ENCODE data around the gene MCC. TPM values are rescaled to one million over a fixed set of nuclear protein-coding genes. Genes with fewer than 3 reads are reported as not detected.

MCC gene
- total RNA-seq, 3 donors from 2014 or later: 1.2 to 2.9 (median 2.5) TPM

- Mint-ChIP-seq H3K4me3 (no peak overlapping the region), H3K9me3 (no peaks in the 10 kb centered on the region), H3K36me3 (ENCODE audit: insufficient read depth) (no peaks in the 10 kb centered on the region), H3K27me3 (ENCODE audit: low read depth) (peaks cover 4% of the 10 kb centered on the region), H3K4me1 (ENCODE audit: low read depth) (peaks cover 4% of the 10 kb centered on the region)
- ATAC-seq (no peak), DNase-seq (no peak)
These were observed 322.0 kb downstream of the MCC start for GRCh38 chr5:113166261-113166660.

GRCh38 chr5:113164021-113164420, 324.2 kb downstream of the MCC start:
- H3K27me3 Mint-ChIP-seq (ENCODE audit: low read depth): peaks cover 3% of the 10 kb centered on the region
- no peaks in the 10 kb centered on the region for H3K9me3 Mint-ChIP-seq
- ATAC-seq: no peak
- no peak for DNase-seq
- H3K4me3 Mint-ChIP-seq: no peak overlapping the region
- peaks cover 4% of the 10 kb centered on the region for H3K4me1 Mint-ChIP-seq (ENCODE audit: low read depth)
- no peaks in the 10 kb centered on the region for H3K36me3 Mint-ChIP-seq (ENCODE audit: insufficient read depth)

- Mint-ChIP-seq H3K36me3 (ENCODE audit: insufficient read depth) (no peaks in the 10 kb centered on the region), H3K4me1 (ENCODE audit: low read depth) (peaks cover 4% of the 10 kb centered on the region), H3K9me3 (no peaks in the 10 kb centered on the region), H3K27me3 (ENCODE audit: low read depth) (peaks cover 2% of the 10 kb centered on the region), H3K4me3 (no peak overlapping the region)
- ATAC-seq (no peak), DNase-seq (no peak)
These were observed 324.9 kb downstream of the MCC start for GRCh38 chr5:113163328-113163727.

DNA sequence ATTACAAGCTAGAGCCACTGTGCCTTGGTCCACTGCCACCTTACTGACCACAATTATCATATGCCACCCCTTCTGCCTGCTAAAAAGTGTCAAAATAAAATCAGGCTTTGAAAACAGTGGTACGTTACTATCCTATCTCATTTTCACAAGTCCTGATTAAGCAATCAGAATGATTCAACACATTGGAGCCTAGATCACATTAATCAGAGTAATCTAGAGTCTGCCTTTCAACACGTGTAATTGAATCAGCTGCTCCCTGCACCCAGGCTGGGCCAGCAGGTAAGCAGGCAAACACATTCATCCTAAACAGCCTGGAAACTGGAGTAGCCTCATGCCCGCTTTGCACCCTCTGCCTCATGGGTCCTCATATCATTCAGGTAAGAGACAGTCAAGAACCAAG, 325.5 kb downstream of the MCC start:
- ATAC-seq: no peak
- Mint-ChIP-seq H3K4me3 (no peak overlapping the region), H3K27me3 (ENCODE audit: low read depth) (peaks cover under 1% of the 10 kb centered on the region), H3K36me3 (ENCODE audit: insufficient read depth) (no peaks in the 10 kb centered on the region), H3K4me1 (ENCODE audit: low read depth) (peaks cover 4% of the 10 kb centered on the region), H3K9me3 (no peaks in the 10 kb centered on the region)
- no peak for DNase-seq

GRCh38 chr5:113162208-113162607, 326.0 kb downstream of the MCC start:
- peaks cover 4% of the 10 kb centered on the region for H3K4me1 Mint-ChIP-seq (ENCODE audit: low read depth)
- DNase-seq (no peak), ATAC-seq (no peak)
- H3K9me3 Mint-ChIP-seq: no peaks in the 10 kb centered on the region
- no peaks in the 10 kb centered on the region for H3K36me3 Mint-ChIP-seq (ENCODE audit: insufficient read depth)
- H3K4me3 Mint-ChIP-seq: no peak overlapping the region
- no peaks in the 10 kb centered on the region for H3K27me3 Mint-ChIP-seq (ENCODE audit: low read depth)

DNA sequence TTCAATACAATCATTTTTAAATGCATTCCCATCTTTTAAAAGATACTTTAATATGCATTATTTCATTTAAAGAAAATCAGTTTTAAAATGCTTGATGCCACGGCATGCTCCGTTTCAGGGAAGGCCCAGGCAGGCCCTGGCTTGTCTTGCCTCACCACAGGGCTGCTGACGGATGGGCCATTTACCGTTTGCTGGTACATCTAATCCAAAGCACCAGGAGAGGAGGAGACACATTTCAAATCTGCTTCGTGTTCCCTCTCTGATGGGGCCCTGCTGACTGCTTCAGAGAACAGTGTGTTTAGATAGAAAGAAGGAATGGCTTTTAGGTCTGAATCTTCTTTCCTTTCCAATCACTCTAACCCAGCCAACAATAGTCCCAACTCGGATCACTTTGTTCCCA, 326.4 kb downstream of the MCC start:
- no peaks in the 10 kb centered on the region for H3K36me3 Mint-ChIP-seq (ENCODE audit: insufficient read depth)
- ATAC-seq: no peak
- no peaks in the 10 kb centered on the region for H3K9me3 Mint-ChIP-seq
- no peak for DNase-seq
- peaks cover 2% of the 10 kb centered on the region for H3K4me1 Mint-ChIP-seq (ENCODE audit: low read depth)
- no peaks in the 10 kb centered on the region for H3K27me3 Mint-ChIP-seq (ENCODE audit: low read depth)
- H3K4me3 Mint-ChIP-seq: no peak overlapping the region

- Mint-ChIP-seq H3K9me3 (no peaks in the 10 kb centered on the region), H3K4me3 (no peak overlapping the region), H3K27me3 (ENCODE audit: low read depth) (no peaks in the 10 kb centered on the region), H3K36me3 (ENCODE audit: insufficient read depth) (no peaks in the 10 kb centered on the region), H3K4me1 (ENCODE audit: low read depth) (no peaks in the 10 kb centered on the region)
- DNase-seq (no peak), ATAC-seq (no peak)
These were observed 330.4 kb downstream of the MCC start for GRCh38 chr5:113157886-113158285.

DNA sequence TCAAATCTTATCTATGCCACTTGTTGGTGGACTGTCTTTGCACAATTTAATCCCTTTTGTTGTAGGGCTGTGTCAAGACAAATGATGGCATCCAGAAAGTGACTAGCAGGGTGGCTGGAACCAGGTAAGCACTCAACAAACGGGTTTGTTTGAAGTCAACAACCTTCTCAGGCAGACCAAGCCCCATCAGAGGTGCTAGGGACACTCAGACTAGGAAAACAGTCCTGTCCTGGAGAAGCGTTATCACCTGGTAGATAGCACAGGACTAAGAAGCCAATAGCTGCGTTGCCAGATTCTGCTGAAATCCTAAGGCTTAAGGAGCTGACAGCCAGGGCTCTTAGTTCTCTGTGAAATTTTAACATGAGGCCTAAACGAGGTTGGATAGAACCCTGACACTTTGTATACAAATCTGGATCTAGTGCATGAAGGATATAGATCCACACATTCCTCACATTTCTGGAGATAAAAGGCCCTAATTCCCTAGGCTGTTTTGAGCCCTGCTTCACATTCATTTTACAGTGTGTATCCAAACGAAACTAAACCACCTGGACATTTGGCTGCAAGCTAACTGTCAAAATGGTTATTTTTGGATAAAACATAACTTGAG, 331.9 kb downstream of the MCC start:
- ATAC-seq: no peak
- no peaks in the 10 kb centered on the region for H3K9me3 Mint-ChIP-seq

DNA sequence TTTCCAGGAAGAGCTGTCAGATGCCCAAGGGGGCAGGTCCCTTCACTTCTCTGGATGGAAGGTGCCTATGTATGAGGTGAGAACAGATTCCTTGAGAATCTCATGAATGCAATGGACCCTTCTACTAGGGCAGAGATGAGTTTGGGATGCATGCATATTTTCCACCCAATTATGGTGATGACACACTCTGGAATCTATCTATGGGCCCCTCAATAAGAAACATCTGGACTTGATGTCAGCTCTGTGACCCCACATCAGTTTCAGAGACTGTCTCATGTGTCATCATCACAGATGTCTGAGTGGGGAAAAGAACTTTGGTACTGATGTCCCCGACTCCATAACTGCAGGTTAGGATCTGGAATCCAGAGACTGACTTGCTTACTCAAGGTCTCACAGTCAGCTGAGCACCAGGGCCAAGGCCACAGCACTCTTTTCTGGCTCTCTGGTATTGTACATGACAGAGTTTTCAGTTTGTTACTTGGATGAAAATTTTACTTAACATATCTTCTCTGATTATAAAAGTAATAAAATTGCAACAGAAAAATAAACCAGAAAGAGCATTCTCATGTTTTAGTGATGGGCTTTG, 334.6 kb downstream of the MCC start:
- Mint-ChIP-seq H3K36me3 (ENCODE audit: insufficient read depth) (peaks cover 2% of the 10 kb centered on the region), H3K4me3 (no peak overlapping the region), H3K9me3 (no peaks in the 10 kb centered on the region), H3K27me3 (ENCODE audit: low read depth) (no peaks in the 10 kb centered on the region), H3K4me1 (ENCODE audit: low read depth) (no peaks in the 10 kb centered on the region)
- DNase-seq: no peak
- no peak for ATAC-seq

More for the DNA sequence above, 331.9 kb downstream of the MCC start:
- no peak for DNase-seq
- Mint-ChIP-seq H3K36me3 (ENCODE audit: insufficient read depth) (no peaks in the 10 kb centered on the region), H3K4me3 (no peak overlapping the region), H3K27me3 (ENCODE audit: low read depth) (no peaks in the 10 kb centered on the region), H3K4me1 (ENCODE audit: low read depth) (no peaks in the 10 kb centered on the region)

- Mint-ChIP-seq H3K36me3 (ENCODE audit: insufficient read depth) (peaks cover 2% of the 10 kb centered on the region), H3K4me3 (no peak overlapping the region), H3K4me1 (ENCODE audit: low read depth) (no peaks in the 10 kb centered on the region), H3K27me3 (ENCODE audit: low read depth) (no peaks in the 10 kb centered on the region), H3K9me3 (no peaks in the 10 kb centered on the region)
- DNase-seq (no peak), ATAC-seq (no peak)
These were observed 335.9 kb downstream of the MCC start for GRCh38 chr5:113152380-113152740.

GRCh38 chr5:113151641-113152379, 336.4 kb downstream of the MCC start:
- peaks cover 2% of the 10 kb centered on the region for H3K36me3 Mint-ChIP-seq (ENCODE audit: insufficient read depth)
- H3K27me3 Mint-ChIP-seq (ENCODE audit: low read depth): no peaks in the 10 kb centered on the region
- no peaks in the 10 kb centered on the region for H3K9me3 Mint-ChIP-seq
- no peaks in the 10 kb centered on the region for H3K4me1 Mint-ChIP-seq (ENCODE audit: low read depth)
- no peak overlapping the region for H3K4me3 Mint-ChIP-seq
- ATAC-seq (no peak), DNase-seq (no peak)

DNA sequence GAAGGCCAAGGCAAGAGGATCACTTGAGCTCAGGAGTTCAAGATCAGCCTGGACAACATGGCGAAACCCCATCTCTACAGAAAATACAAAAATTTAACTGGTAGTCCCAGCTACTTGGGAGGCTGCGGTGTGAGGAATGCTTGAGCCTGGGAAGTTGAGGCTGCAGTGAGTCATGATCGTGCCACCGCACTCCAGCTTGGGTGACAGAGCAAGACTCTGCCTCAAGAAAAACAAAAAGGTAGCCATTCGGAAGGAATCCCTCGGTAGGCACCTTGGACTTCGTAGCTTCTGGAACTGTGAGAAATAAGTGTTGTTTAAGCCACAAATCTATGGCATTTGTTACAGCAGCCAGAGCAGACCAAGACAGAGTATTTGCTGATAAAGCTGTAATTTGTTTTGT, 337.4 kb downstream of the MCC start:
- H3K9me3 Mint-ChIP-seq: no peaks in the 10 kb centered on the region
- ATAC-seq: no peak

GRCh38 chr5:113150221-113150620, 338.0 kb downstream of the MCC start:
- DNase-seq: no peak
- Mint-ChIP-seq H3K36me3 (ENCODE audit: insufficient read depth) (peaks cover 4% of the 10 kb centered on the region), H3K27me3 (ENCODE audit: low read depth) (no peaks in the 10 kb centered on the region), H3K9me3 (no peaks in the 10 kb centered on the region), H3K4me3 (no peak overlapping the region), H3K4me1 (ENCODE audit: low read depth) (no peaks in the 10 kb centered on the region)
- ATAC-seq: no peak

More for the DNA sequence above, 337.4 kb downstream of the MCC start:
- DNase-seq: no peak
- no peaks in the 10 kb centered on the region for H3K4me1 Mint-ChIP-seq (ENCODE audit: low read depth)
- H3K27me3 Mint-ChIP-seq (ENCODE audit: low read depth): no peaks in the 10 kb centered on the region
- H3K36me3 Mint-ChIP-seq (ENCODE audit: insufficient read depth): peaks cover 2% of the 10 kb centered on the region
- no peak overlapping the region for H3K4me3 Mint-ChIP-seq

GRCh38 chr5:113147537-113147936, 340.7 kb downstream of the MCC start:
- Mint-ChIP-seq H3K27me3 (ENCODE audit: low read depth) (no peaks in the 10 kb centered on the region), H3K4me3 (no peak overlapping the region), H3K36me3 (ENCODE audit: insufficient read depth) (peaks cover 4% of the 10 kb centered on the region), H3K4me1 (ENCODE audit: low read depth) (no peaks in the 10 kb centered on the region), H3K9me3 (no peaks in the 10 kb centered on the region)
- ATAC-seq: no peak
- DNase-seq: no peak

GRCh38 chr5:113147101-113147508, 341.1 kb downstream of the MCC start:
- no peak for ATAC-seq
- no peak for DNase-seq
- no peaks in the 10 kb centered on the region for H3K9me3 Mint-ChIP-seq
- H3K36me3 Mint-ChIP-seq (ENCODE audit: insufficient read depth): peaks cover 6% of the 10 kb centered on the region
- H3K27me3 Mint-ChIP-seq (ENCODE audit: low read depth): no peaks in the 10 kb centered on the region
- H3K4me3 Mint-ChIP-seq: no peak overlapping the region
- no peaks in the 10 kb centered on the region for H3K4me1 Mint-ChIP-seq (ENCODE audit: low read depth)
